SK-N-SH treated with all-trans-retinoic acid at 6 μM for 48 hours (cell line): ENCODE data around the gene SUPT3H.

Experiments
- CREB5 ChIP-seq: fragments of 250-450 bp; sonication (Bioruptor Pico); IDR thresholded peaks from 2 replicates; pipeline ENCODE4 v1.5.1; 2020; ENCODE audit warnings: low read depth, mild to moderate bottlenecking, moderate library complexity
- PATZ1 ChIP-seq: fragments of 250-450 bp; sonication (Bioruptor Pico); IDR thresholded peaks from 2 replicates; pipeline ENCODE4 v1.8.0; 2020; ENCODE audit warnings: mild to moderate bottlenecking, moderate library complexity, borderline replicate concordance
- POU6F1 ChIP-seq: fragments of 250-450 bp; sonication (Bioruptor Pico); IDR thresholded peaks from 2 replicates; pipeline ENCODE4 v1.8.0; 2021; ENCODE audit warnings: low read depth, mild to moderate bottlenecking, moderate library complexity, borderline replicate concordance
- PPARA ChIP-seq: fragments of 250-450 bp; sonication (Bioruptor Pico); IDR thresholded peaks from 2 replicates; pipeline ENCODE4 v1.5.0; 2020; ENCODE audit warnings: mild to moderate bottlenecking, borderline replicate concordance
- SNAI2 ChIP-seq: fragments of 250-450 bp; sonication (Bioruptor Pico); IDR thresholded peaks from 2 replicates; pipeline ENCODE4 v1.5.0; 2020; ENCODE audit warnings: mild to moderate bottlenecking, moderate library complexity
- ZC3H10 ChIP-seq: fragments of 250-450 bp; sonication (Bioruptor Pico); IDR thresholded peaks from 2 replicates; pipeline ENCODE4 v1.5.1; 2021; ENCODE audit warnings: mild to moderate bottlenecking, moderate library complexity
- ZFP3 ChIP-seq: fragments of 250-450 bp; sonication (Bioruptor Pico); IDR thresholded peaks from 2 replicates; pipeline ENCODE4 v1.5.0; 2020; ENCODE audit warnings: mild to moderate bottlenecking, moderate library complexity
- ZFP30 ChIP-seq: fragments of 450-650 bp; formaldehyde crosslinking; IDR thresholded peaks from 2 replicates; pipeline ENCODE4 v1.5.0; 2022; ENCODE audit warnings: mild to moderate bottlenecking, moderate library complexity
- ZNF8 ChIP-seq: fragments of 450-650 bp; formaldehyde crosslinking; IDR thresholded peaks from 2 replicates; pipeline ENCODE4 v1.5.0; 2020; ENCODE audit warnings: mild to moderate bottlenecking, moderate library complexity

- TF ChIP-seq CREB5 (CRISPR knock-in tag), result no peak
- TF ChIP-seq PPARA (CRISPR knock-in tag), result no peak
- no peak for TF ChIP-seq ZFP30 (CRISPR knock-in tag)
- TF ChIP-seq SNAI2 (CRISPR knock-in tag), result no peak
- TF ChIP-seq ZNF8, result no peak
- TF ChIP-seq ZC3H10 (CRISPR knock-in tag), result no peak
- TF ChIP-seq POU6F1 (CRISPR knock-in tag), result no peak
- no peak for TF ChIP-seq PATZ1 (CRISPR knock-in tag)
- no peak for TF ChIP-seq ZFP3
Observed at GRCh38 chr6:44779130-44779826, 598.5 kb downstream of the SUPT3H start.
